GM12801 (cell line): Measurements from ENCODE around the gene TES.

ENCODE experiments used
- TF ChIP-seq, protein P1 (sequence below): IDR thresholded peaks from one replicate; pipeline ENCODE4 v1.5.1; 2011; ENCODE audit warnings: control low read depth; ENCODE audit not compliant: insufficient read length; ENCODE audit errors: extremely low read depth

Gene TES

DNA sequence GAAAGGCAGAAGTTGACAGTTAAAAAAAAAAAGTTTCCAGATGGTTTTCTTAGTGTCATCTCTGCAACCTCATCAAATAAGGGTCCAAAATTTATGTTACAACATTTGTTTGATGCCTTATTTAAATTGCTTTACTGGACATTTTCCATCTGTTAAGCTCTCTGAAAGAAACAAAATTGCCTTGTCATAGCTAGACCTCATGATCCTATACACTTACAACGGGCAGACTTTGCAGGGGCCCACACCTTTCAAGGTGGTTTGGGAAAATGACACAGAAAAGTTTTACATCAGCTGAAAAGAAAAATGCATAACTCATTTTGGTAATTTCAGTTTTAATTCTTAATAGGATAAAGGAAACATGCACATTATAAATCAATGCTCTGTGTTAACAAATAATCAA lies 1.4 kb upstream of the TES start:
- TF ChIP-seq, protein P1, sequence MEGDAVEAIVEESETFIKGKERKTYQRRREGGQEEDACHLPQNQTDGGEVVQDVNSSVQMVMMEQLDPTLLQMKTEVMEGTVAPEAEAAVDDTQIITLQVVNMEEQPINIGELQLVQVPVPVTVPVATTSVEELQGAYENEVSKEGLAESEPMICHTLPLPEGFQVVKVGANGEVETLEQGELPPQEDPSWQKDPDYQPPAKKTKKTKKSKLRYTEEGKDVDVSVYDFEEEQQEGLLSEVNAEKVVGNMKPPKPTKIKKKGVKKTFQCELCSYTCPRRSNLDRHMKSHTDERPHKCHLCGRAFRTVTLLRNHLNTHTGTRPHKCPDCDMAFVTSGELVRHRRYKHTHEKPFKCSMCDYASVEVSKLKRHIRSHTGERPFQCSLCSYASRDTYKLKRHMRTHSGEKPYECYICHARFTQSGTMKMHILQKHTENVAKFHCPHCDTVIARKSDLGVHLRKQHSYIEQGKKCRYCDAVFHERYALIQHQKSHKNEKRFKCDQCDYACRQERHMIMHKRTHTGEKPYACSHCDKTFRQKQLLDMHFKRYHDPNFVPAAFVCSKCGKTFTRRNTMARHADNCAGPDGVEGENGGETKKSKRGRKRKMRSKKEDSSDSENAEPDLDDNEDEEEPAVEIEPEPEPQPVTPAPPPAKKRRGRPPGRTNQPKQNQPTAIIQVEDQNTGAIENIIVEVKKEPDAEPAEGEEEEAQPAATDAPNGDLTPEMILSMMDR = no peak

DNA sequence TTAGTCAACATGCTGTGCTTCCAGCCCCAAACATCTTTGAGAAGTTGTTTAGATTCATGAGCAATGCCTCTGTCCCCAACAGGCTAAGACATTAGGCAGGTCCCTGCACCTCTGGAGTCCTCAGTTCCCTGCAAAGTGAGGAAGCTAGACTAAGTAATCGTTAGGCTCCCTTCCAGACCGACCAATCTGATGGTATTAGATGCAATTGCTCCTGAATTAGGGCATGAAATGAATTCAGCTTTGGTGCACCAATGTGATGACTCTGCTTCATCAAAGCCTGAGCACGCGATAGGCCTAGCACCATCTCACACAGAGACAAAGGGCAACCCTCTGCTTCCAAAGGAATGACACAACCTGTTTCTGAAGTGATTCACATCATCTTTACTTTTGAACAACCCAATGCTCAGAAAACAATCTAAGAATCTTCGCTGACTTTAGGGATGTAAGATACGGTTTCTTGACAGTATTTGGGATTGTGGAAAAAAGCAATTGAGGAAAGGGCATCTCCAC lies 723 bp upstream of the TES start:
- TF ChIP-seq, protein P1 = no peak

DNA sequence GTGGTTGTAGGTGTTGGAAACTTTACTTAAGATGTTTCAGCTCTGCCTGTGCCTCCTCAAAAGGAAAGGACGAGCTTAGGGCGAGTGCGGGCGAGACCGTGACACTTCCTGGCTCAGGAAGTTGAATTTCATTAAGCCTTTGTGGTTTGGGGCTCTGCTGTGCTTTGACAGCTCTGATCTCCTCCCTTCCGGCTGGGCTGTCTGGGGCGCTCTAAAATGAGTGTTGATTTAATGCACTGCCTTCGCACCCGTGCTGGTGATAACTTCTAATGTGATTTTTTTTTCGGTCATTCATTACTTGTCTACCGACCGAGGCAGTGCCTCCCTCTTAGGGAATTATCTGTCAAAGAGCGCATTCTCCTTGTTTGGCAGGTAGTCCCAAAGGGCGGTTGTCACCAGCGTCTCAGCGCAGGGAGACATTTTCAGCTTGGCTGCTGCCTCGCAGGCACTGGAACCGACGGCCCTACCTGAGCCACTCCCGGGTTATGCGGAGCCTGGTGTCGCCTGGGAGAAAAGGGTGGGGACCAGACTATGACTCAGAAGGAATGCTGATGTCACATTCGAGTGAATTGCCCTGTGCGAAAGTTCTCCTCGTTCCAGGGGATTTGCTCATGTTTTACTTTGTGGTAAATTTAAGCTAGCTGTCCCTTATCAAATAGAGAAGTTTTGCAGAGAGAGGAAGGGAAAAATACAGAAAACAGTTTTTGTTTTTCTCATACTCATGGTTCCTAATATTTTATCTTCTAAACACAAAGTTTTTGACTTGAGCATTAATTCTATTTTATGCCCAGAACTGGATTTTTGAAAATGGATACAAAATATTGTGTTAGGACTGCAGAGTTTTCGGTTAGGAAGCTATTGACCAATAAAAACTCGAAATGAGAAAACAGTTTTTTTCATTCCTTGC lies 920 bp downstream of the TES start:
- TF ChIP-seq, protein P1 = no peak

DNA sequence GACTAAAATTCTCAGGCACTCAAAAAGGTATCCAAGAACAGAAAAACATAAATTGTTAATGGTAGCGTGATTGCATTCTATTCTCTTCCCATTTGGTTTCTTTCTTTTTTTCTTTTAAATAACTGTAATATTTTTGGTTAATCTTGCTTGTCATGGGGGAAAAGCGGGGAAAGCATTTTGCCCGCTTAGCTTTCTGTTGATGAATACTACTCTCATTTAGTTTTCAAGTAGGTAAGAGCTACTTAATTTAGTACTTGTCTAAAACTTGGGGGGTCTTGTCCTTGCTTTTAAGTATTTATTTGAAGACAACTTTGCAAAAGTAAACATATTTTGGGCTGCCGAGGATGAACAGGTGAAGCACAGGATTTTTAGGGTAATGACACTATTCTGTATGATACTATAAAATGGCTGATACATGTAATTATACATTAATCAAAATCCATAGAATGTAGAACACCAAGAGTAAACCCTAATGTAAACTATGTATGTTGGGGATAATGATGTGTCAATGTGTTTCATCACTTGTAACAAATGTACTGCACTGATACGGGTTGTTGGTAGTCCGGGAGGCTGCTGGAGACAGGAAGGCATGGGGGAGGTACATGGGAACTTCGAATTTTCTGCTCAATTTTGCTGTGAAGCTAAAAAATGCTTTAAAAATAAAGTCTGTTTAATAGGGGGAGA lies 1.7 kb downstream of the TES start:
- TF ChIP-seq, protein P1 = no peak

DNA sequence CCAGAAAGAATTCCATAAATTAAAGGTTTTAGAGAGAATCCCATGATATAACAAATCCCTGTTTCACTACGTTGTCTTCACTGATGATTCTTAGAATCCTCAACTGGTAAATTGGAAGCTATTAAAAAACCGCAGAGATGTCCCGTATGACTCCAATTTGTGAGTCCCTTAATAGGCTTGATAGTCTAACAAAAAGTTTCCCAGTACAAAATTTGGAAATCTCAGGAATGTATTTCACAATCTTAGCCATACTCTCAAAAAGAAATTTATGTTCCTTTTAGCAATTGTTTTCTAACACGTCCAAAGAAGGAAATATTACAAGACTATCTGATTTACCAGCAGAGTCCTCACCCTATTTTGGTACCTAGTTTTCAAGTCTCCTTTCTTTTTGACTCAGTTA lies 2.5 kb downstream of the TES start:
- TF ChIP-seq, protein P1 = no peak

DNA sequence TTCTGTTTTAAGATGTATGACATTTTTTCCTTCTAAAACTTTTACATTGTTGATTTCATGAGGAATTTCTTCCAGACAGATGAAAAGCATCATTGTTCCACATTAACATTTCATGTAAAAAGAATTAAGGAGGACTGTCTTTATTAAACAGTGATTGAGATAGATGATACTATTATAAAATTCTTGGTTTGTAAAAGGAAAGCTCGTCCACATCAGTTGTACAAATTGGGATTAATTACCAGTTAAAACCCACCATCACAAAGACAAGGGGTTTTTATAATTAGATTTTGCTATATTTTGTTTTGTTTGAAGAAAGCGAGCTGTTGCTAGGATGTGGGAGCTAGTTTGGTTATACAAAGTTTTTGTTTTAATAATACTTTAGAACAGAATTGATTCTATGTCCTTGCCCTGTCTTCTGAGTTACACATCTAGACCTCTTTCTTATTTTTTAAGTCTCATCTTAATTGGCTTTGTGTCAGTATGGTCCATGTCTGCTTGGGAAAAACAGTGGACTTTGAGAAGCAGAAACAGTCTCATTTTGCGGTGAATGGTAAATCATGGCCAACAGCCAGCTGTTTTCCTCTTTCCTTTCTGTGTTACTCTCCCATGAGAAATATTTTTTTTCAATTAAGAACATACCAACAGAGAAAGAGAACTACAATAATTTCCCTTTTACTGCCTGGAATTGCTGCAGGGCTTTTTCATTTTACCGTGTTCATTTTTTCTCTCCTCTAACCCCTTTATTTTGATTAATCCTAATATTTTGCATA lies 3.2 kb downstream of the TES start:
- TF ChIP-seq, protein P1 = no peak

DNA sequence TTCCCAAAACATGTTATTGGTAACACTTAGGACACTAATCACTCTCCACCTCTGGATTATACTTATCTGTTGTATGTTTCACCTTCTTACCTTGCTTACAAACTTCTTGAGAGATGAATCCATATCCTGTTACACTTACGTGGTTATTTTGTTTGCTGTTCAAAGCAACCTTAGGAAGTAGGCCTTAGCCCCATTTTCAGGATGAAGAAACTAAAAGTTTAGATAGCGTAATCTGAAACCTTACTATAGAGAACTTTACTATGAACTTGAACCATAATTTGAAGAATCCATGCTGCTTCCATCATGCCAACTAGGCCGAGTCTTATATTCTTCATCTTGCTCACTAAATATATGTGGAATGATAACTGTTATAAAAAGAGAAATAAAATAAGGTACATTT lies 4.6 kb downstream of the TES start:
- TF ChIP-seq, protein P1 = no peak
